ENCODE measurements around the gene PLA2G4A.
A peak's percentile ranks its signal among the peaks of the same experiment; 100 is the strongest.

PLA2G4A gene

DNA sequence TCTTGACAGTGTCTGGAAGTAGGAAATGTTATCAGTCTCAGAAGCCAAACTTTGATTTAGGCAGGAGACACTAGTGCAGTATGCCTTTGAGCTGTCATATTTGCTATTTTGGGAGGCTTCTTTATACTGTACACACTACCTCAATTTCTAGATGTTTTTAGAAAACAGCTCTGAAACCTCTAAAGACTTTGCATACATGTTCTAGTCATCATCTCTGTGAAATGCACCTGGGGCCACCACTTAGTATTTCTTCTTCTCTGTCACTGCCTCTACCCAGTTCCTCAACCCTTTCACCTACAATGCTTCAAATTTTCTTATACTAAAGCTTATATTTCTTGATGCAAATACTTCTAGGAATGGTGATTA, 29.1 kb upstream of the PLA2G4A start:
- no peak for ATAC-seq (ENCODE audit: low read depth)
- TF ChIP-seq, protein P1, sequence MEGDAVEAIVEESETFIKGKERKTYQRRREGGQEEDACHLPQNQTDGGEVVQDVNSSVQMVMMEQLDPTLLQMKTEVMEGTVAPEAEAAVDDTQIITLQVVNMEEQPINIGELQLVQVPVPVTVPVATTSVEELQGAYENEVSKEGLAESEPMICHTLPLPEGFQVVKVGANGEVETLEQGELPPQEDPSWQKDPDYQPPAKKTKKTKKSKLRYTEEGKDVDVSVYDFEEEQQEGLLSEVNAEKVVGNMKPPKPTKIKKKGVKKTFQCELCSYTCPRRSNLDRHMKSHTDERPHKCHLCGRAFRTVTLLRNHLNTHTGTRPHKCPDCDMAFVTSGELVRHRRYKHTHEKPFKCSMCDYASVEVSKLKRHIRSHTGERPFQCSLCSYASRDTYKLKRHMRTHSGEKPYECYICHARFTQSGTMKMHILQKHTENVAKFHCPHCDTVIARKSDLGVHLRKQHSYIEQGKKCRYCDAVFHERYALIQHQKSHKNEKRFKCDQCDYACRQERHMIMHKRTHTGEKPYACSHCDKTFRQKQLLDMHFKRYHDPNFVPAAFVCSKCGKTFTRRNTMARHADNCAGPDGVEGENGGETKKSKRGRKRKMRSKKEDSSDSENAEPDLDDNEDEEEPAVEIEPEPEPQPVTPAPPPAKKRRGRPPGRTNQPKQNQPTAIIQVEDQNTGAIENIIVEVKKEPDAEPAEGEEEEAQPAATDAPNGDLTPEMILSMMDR (IDR thresholded peaks at IDR 0.05; ENCODE audit: poor library complexity, severe bottlenecking): no peak
- H3K4me3 ChIP-seq (ENCODE audit: severe bottlenecking): no peak overlapping the region
- H3K9me3 ChIP-seq (ENCODE audit: severe bottlenecking): no peaks in the 10 kb centered on the region
- DNase-seq (ENCODE audit: low spot score): no peak
- no peak overlapping the region for H3K27ac ChIP-seq (ENCODE audit: poor library complexity, severe bottlenecking)
- H3K4me1 ChIP-seq (ENCODE audit: insufficient read depth, poor library complexity, severe bottlenecking): no peaks in the 10 kb centered on the region
- H3K36me3 ChIP-seq (ENCODE audit: low read depth): no peaks in the 10 kb centered on the region
- H3K27me3 ChIP-seq (ENCODE audit: insufficient read depth, poor library complexity, severe bottlenecking): no peaks in the 10 kb centered on the region

DNA sequence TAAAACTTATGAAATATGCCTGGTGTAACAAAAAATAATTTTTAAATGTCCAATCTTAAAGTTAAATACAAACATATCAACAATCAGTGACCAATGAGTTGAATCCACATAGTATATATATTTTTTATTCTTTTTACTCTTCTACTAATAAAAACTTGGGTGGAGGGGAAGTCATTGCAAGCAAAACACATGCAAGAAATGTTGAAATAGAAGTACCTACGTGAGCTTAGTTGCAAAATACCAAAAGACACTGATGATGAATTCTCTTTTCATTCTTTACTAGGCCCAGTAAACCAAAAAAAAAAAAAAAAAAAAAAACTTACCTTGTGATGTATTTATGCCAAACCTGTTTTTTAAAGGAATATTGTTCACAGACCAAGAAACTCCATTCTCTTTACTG, 26.4 kb upstream of the PLA2G4A start:
- no peaks in the 10 kb centered on the region for H3K4me1 ChIP-seq (ENCODE audit: insufficient read depth, poor library complexity, severe bottlenecking)
- no peaks in the 10 kb centered on the region for H3K27me3 ChIP-seq (ENCODE audit: insufficient read depth, poor library complexity, severe bottlenecking)
- TF ChIP-seq, protein P1 (IDR thresholded peaks at IDR 0.05; ENCODE audit: poor library complexity, severe bottlenecking): no peak
- no peak overlapping the region for H3K27ac ChIP-seq (ENCODE audit: poor library complexity, severe bottlenecking)
- no peak overlapping the region for H3K4me3 ChIP-seq (ENCODE audit: severe bottlenecking)
- ATAC-seq (ENCODE audit: low read depth) (no peak), DNase-seq (ENCODE audit: low spot score) (no peak)
- H3K9me3 ChIP-seq (ENCODE audit: severe bottlenecking): no peaks in the 10 kb centered on the region
- H3K36me3 ChIP-seq (ENCODE audit: low read depth): no peaks in the 10 kb centered on the region

DNA sequence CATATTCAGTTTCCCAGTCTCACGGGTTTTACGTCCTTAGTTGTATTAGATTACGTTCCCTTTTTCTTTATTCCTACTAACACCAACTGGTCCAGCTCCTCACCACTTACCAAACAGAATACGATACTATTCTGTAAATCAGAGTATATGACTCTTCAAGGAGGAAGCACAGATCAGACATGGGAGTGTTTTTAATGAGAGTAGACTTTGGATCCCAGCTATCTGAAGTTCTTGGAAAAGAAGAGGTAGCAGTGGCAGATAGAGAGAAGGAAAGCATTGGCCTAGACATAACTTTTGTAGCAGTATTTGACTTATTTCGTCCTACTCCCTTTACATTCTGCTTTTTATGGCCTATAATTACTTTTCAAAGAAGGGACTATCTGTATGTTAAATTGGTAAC, 24.1 kb upstream of the PLA2G4A start:
- H3K36me3 ChIP-seq (ENCODE audit: low read depth): no peaks in the 10 kb centered on the region
- ATAC-seq (ENCODE audit: low read depth) (no peak), DNase-seq (ENCODE audit: low spot score) (no peak)
- no peak overlapping the region for H3K27ac ChIP-seq (ENCODE audit: poor library complexity, severe bottlenecking)
- H3K9me3 ChIP-seq (ENCODE audit: severe bottlenecking): no peaks in the 10 kb centered on the region
- no peaks in the 10 kb centered on the region for H3K27me3 ChIP-seq (ENCODE audit: insufficient read depth, poor library complexity, severe bottlenecking)
- TF ChIP-seq, protein P1 (IDR thresholded peaks at IDR 0.05; ENCODE audit: poor library complexity, severe bottlenecking): no peak
- H3K4me1 ChIP-seq (ENCODE audit: insufficient read depth, poor library complexity, severe bottlenecking): no peaks in the 10 kb centered on the region
- H3K4me3 ChIP-seq (ENCODE audit: severe bottlenecking): no peak overlapping the region

DNA sequence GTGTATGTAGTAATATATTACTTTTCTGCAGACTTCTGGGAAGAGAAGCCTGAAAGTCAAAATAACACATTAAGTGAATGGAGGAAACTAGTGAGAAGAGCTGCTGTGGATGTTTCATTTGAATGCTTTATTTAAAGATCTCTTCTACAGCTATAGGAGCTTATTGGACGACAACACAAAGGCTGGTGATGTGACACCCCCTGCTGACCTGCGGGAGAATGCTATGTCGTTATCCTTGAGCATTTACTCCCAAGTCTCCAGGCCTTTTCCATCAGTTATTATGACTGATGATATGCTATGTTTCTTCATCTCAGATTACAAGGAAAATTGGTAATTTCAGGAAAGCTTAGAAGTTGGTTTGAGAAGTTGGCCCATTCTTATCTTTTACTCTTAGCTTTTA, 22.3 kb upstream of the PLA2G4A start:
- no peaks in the 10 kb centered on the region for H3K27me3 ChIP-seq (ENCODE audit: insufficient read depth, poor library complexity, severe bottlenecking)
- DNase-seq (ENCODE audit: low spot score) (no peak), ATAC-seq (ENCODE audit: low read depth) (peak; percentile 82)
- no peaks in the 10 kb centered on the region for H3K4me1 ChIP-seq (ENCODE audit: insufficient read depth, poor library complexity, severe bottlenecking)
- TF ChIP-seq, protein P1 (IDR thresholded peaks at IDR 0.05; ENCODE audit: poor library complexity, severe bottlenecking): peak; percentile 77
- no peak overlapping the region for H3K4me3 ChIP-seq (ENCODE audit: severe bottlenecking)
- no peaks in the 10 kb centered on the region for H3K36me3 ChIP-seq (ENCODE audit: low read depth)
- H3K9me3 ChIP-seq (ENCODE audit: severe bottlenecking): no peaks in the 10 kb centered on the region
- no peak overlapping the region for H3K27ac ChIP-seq (ENCODE audit: poor library complexity, severe bottlenecking)

DNA sequence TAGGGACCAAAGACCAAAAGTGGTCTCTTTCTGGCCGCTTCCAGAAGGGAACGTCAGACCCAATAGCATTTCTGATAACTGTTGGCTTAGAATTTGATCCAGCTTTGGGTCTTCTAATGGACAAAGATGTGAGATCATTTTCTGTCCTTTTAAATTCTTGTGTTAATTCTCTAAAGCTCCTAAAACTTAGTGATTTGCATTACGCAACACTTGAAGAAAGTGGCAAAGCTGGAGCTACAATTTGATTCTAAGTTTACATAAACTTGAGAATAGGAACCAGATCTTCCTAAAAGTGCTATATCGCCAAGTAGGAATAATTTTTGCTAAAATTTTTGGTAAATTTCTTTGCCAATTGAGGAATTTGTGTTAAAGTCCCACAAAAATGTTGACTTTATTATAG, 21.6 kb upstream of the PLA2G4A start:
- Histone ChIP-seq H3K27me3 (ENCODE audit: insufficient read depth, poor library complexity, severe bottlenecking) (no peaks in the 10 kb centered on the region), H3K4me1 (ENCODE audit: insufficient read depth, poor library complexity, severe bottlenecking) (no peaks in the 10 kb centered on the region), H3K4me3 (ENCODE audit: severe bottlenecking) (no peak overlapping the region), H3K9me3 (ENCODE audit: severe bottlenecking) (no peaks in the 10 kb centered on the region), H3K36me3 (ENCODE audit: low read depth) (no peaks in the 10 kb centered on the region), H3K27ac (ENCODE audit: poor library complexity, severe bottlenecking) (no peak overlapping the region)
- TF ChIP-seq, protein P1 (IDR thresholded peaks at IDR 0.05; ENCODE audit: poor library complexity, severe bottlenecking): no peak
- no peak for DNase-seq (ENCODE audit: low spot score)
- no peak for ATAC-seq (ENCODE audit: low read depth)
